Daoy (cell line): ENCODE measurements around the gene SLC1A7. TPM values are rescaled to one million over a fixed set of nuclear protein-coding genes. Genes with fewer than 3 reads are reported as not detected.

Experiments used
- DNase-seq: peaks from one replicate; pipeline ENCODE4 v3.0.0-alpha.2; 2015; ENCODE audit warnings: low read depth
- total RNA-seq: library from RNA; depleted of rRNA; stranded (reverse); fragments of >200 nt; shearing (Covaris generic); gene quantifications from 2 replicates; pipeline ENCODE4 v1.2.3, GENCODE V29; 2014; rRNA removed

The SLC1A7 gene
- total RNA-seq, 1 experiment from 2014 or later = not detected

DNA sequence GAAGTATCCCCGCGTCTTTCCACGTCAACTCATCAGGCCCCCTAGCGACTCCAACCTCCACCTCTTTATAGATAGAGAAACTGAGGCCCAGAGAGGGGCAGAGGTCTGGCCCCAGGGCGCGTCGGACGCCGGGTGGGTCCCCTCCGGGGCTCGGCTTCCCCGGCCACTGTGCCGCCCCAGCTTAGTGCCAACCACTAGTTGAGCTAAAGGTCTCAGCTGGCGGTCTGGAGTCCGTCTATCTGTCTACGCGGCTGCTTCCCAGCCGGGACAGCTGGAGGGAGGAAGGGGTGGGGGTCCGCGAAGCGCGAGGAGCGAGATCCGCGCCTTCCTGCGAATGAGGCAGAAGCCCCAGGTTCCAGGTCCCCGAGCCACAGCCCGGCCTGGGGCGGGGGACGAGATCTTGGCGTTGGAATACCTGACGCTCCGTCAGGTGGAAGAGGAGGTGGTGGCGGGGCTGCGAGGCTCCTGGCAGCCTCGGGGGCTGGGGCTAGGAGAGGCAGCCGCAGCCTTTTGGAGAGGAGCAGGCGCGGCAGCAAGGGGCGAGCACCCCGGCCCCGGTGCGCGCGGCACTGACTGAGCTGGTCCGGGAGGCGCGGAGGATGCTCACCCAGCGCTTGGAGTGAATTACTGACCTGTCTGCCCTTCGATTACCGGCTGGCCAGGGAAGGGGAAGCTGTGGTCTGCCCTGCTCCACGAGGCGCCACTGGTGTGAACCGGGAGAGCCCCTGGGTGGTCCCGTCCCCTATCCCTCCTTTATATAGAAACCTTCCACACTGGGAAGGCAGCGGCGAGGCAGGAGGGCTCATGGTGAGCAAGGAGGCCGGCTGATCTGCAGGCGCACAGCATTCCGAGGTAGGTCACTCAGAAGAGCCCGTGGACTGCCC lies 79.5 kb downstream of the SLC1A7 start:
- no peak for DNase-seq

DNA sequence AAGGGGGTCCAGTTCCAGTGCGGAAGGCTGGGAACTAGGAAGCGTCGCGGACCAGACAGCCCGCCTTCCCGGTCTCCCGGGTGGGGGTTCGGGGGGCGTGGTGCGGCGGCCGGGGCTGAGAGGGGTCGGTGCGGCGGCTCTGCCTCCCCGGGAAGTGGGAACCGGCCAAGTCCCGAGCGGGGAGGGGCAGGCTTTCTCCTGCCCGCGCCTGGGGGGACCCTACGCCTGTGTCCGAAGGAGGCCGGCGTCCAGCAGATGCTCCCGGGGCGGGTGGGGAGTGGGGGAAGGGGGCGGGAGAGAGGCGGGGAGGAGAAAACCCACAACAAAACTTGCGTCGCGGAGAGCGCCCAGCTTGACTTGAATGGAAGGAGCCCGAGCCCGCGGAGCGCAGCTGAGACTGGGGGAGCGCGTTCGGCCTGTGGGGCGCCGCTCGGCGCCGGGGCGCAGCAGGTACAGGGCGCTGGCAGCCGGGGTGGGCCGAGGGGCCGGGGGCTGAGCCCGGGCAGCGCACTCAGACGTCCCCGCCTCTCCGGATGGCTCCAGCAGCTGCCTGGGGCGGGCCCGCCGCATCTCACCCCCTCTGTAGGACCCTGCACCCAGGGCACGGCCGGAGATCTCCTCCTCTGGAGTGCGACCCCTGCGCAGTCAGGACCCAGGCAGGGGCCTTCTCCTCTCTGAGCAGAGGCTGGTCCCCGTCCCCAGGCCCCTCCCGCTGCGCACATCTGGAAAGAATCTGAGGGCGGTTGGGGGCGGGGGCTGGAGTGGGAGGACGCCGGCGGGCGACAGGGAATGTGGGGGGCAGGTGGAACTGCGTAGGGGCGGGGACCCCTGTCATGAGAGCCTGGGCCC lies 80.4 kb downstream of the SLC1A7 start, which contains the start of gene PODN:
Gene PODN (plus strand): TSS at position 355 of the 849 bp plus-strand sequence. CDS start 7,643 bp downstream, outside the sequence.
- no peak for DNase-seq

DNA sequence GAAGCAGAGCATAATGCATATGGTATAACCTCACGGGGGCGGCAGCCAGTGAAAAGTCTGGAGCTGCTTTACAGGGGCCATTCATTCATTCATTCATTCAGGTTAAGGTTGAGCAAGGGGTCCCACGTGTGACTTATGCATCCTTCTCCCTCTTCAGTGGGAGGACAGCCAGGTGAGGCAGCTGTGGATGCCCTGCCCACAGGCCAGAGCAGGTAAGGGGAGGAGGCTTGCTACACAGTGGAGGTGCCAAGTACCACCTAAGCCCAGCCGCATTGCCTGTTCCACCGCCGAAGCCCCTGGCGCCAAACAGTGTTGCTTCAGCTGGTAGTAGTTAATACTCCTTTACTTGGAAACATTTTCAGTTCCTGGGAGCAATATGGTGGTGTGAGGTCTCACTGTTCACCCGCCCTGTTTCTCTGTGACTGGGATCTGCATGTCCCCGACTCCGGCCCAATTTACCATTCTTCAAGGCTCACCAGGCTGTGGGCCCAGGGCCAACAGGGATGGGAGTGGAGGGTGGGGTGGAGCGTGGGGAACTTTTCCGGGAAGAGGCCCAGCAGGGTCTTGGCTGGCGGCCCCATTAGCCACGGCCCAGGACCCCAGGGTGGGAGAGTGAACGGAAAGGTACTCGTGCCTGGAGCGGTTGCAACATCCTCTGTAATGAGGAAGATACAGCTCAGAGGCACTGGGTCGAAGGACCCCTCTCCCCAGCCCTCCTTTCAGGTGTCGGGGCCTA lies 81.1 kb downstream of the SLC1A7 start:
- no peak for DNase-seq

DNA sequence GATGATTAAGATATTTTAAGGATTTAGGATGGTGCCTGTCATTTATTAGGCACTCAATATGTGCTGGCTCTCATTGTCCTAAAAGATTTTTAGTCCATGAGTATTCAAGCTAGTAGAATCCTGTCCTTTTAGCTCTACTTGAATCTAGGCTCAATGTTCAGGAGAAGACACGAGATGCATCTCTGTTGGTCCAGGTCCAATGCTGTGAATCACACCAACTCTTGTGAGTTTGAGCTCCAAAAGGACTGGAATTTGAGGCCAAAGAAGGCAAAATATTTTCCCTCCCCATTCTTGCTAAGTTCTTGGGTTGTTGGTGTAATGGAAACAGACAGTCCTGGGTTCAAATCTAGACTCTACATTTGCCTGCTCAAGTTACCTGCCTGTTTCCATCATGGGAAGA lies 81.9 kb downstream of the SLC1A7 start:
- no peak for DNase-seq

DNA sequence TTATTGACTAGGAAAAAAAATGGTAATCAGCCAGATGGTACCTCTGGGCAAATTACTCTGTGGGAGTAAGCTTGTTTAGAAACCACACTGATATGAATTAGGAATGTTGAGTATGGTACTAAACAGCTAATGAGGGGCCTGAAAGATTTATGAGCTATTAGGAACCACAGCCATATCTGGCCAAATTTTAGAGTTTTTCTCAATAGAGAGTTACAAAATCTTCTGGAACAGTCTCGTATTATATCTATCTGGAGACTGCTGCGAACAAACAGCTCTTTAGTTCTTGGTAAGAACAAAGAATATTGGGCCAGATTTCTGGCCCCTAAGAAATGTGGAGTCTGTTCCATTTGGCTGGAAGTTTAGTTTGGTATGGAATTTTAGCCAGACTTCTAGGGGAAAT lies 85.3 kb downstream of the SLC1A7 start:
- DNase-seq = no peak

DNA sequence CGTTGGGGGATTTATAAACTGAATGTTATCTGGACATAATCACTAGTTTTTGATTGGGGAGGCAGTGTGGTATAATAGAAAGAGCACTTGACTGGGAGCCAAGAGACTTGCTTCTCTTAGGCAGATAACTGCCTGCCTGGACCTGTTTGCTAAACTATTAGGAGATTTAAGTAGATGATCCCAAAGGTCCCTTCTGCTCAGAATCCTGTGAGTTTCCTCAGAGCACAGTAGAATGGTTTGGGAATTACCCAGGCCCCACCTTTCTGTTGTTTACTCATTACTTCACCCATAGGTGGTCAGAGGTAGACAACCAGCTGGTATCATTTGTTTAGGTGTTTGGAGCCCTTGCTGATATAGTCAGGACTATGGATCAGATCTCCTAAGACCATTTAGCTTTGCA lies 90.8 kb downstream of the SLC1A7 start:
- no peak for DNase-seq

DNA sequence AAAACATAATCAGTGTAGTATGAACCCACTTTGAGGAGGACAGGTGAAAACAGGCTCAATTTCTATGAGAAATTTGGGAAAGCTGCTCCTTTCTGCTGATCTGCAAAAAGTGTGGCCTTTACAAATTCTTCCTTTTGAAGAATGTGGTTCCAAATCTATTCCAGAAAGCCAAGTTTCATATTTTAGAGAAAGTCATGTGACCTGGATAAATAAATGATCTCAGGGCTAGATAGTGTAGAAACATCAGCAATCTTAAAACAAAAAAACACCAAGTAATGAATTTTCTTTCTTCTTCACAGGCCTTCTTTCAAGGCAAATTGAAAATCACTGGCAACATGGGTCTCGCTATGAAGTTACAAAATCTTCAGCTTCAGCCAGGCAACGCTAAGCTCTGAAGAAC lies 92.1 kb downstream of the SLC1A7 start:
- no peak for DNase-seq

DNA sequence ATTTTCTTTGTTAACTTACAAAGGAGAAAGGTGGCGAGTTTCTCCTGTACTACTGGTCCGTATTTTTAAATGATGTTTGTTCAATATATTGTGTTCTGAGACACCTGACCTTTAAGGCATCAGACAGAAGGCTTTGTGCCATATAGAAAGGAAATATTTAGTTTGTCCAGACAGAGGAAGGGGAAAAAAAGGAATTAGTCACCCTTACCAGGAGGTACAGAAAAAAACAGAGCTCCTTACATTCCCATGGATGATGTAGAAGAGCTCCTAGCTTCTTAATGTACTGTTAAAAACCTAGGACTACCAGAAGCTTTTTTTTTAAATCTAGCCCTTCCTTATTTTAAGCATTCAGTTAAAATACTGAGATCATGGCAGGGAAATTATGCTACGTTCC lies 92.9 kb downstream of the SLC1A7 start:
- peak; percentile 30 for DNase-seq

DNA sequence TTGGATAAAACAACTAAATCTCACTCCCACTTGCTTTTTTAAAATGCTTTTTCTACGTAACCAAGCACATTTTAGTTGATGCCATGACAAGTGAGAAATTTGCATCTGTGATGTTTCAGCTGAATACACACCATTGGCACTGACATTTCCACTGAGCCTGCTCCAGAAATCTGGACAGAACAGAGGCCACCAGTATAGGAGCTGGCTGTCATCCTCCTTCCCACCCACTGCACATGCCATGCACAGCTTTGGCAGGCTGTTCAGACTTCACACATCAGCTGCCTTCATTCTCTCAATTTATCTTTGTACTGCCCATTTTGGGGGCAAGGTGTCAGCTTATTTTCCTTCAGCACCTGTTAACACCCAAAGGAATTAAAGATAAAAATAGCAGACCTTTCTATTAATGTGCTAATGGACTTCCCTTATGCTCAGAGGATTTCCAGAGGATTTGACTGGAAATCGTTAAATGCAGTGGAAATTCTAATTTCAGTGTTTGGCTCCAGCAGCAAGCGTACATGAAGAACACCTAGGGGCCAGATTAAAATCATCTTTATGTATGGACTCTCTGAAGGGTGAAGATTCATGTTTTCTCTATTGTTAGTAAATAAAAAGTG lies 93.4 kb downstream of the SLC1A7 start:
- no peak for DNase-seq

DNA sequence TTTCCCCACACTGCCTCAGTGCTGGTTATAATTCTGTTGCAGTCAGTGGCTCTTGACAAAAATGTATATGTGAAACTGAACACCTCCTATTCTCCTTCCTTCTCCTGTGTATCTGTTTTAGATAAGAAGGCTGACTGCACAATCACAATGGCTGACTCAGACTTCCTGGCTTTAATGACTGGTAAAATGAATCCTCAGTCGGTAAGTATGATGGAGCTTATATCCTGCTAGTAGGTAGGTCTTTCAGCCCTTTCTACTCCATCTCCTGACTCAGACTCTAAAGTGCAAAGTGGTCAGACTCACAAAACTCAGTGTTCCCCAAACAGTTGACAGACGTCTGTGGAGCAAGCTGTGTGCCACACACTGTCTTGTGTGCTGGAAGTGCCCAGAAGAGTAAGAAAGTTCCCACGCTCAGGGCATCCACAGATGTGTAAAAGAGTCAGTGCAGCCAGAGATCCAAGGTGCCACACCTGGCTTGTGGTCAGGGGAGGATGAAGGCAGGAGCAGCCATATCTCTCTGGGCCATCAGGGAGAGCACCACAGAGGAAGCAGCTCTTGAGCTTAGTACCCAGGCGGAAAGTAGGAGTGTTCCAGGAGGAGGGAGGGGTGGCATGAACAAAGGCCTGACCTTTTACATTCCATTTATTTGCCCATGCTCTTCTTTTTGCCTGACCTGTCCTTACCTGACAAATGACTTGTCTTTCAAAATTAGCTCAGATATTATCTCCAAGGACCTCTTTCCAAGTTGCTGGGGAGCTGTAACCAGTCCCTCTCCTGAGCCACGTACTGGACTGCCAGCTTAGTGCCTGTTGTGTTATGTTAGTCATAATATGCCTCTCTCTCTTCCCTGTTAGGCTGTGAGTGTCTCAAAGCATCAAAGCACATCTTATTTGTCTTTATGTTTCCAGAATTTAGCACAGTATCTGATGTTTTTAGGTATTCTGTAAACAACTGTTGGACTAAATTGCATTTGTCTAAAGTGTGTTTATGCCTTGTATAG lies 94.4 kb downstream of the SLC1A7 start:
- DNase-seq = peak; percentile 91

DNA sequence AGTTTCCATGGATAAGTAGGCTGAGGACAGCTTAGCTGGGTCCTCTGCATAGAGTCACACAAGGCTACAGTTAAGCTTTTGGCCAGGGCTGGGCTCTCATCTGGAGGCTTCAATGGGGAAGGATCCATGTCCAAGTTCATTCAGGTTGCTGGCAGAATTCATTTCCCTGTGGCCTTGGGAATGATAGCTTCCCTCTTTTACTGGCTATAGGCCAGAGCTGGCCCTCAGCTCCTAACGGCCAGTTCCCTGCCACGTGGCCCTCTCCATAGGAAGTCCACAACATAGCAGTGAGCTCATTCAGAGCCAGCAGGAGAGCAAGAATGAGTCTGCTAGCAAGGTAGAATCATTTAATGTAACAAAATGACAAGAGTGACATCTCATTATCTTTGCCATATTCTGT lies 95.5 kb downstream of the SLC1A7 start:
- peak; percentile 87 for DNase-seq

DNA sequence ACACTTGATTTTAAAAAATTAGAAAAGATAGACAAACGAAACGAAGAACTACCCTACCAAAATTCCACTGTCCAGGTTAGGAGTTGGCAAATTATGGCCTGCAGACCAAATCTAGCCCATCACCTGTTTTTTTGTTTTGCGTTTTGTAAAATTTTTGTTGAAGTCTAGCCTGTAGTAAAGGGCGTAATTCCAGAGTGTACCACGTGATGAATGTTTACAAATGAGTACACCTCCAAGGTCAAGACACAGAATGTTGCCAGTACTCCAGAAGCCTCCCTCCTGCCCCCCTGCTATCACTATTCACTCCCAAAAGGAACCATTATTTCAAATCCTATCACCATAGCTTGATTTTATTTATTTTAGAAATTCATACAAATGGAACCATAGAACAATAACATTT lies 97.5 kb downstream of the SLC1A7 start:
- no peak for DNase-seq

DNA sequence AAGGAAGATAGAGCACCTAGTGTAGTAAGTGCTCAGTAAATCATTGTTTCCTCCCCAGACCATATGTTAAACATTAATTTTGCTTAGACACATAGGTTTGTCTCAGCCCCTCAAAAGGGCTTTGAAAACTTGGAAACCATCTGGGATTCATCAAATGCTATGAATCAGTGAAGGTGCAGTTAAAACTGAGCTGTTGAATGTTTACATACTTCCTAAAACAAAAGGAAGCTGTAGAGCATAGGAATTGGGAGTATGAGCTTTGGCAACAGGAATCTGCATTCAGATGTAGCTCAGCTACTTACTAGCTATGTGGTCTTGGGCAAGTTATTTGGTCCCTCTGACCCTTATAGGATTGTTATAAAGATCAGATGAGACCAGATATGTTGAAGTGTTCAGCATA lies 99.2 kb downstream of the SLC1A7 start:
- no peak for DNase-seq

DNA sequence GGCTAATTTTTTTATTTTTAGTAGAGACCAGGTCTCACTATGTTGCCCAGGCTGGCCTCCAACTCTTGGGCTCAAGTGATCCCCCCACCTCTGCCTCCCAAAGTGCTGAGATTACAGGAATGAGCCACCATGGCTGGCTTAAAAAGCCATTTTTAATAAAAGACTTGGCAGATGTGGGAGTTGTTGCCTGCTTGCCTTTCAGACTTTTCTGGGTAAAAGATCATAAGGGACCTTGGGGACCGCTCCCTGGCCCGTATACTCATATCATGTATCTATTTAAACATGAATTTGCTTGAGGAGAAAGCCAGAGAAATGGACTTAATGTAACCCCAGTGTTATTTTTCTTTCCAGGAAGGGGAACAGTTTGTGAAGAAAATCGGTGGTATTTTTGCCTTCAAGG lies 103.9 kb downstream of the SLC1A7 start:
- no peak for DNase-seq

Other genes starting within 250 kb of the SLC1A7 start
- 6.6 and 17.6 TPM in 2 replicates for gene ECHDC2, start 220.9 kb downstream of the SLC1A7 start, total RNA-seq
- 99.8 and 145 TPM in 2 replicates for gene SCP2, start 215.4 kb downstream of the SLC1A7 start, total RNA-seq
- not detected in 2 replicates for gene PODN, start 80.4 kb downstream of the SLC1A7 start, total RNA-seq
- gene CPT2, start 54.2 kb upstream of the SLC1A7 start, total RNA-seq = 13.7 and 18.3 TPM in 2 replicates
- gene CZIB, start 78.0 kb upstream of the SLC1A7 start, total RNA-seq = 73.9 and 83.4 TPM in 2 replicates
- 51.6 and 60.0 TPM in 2 replicates for gene MAGOH, start 95.9 kb upstream of the SLC1A7 start, total RNA-seq
- 26.9 and 28.1 TPM in 2 replicates for gene LRP8, start 185.4 kb upstream of the SLC1A7 start, total RNA-seq